AG09309 (cell line): ENCODE data around the gene APMAP.

ENCODE experiments used
- DNase-seq: peaks from one replicate; pipeline ENCODE4 v3.0.0-alpha.2; 2010; ENCODE audit warnings: low read depth
- H3K4me3 ChIP-seq: 2 replicates; pipeline ENCODE4 v1.5.1; 2011; ENCODE audit warnings: mild to moderate bottlenecking, low read depth, low read length, moderate library complexity; ENCODE audit not compliant: control insufficient read depth
- TF ChIP-seq, protein P1 (sequence below): IDR thresholded peaks from 2 replicates; pipeline ENCODE4 v1.5.1; 2011; ENCODE audit warnings: mild to moderate bottlenecking, low read depth, low read length, inconsistent platforms; ENCODE audit not compliant: insufficient read depth, control insufficient read depth; ENCODE audit errors: missing control alignments

APMAP gene

DNA sequence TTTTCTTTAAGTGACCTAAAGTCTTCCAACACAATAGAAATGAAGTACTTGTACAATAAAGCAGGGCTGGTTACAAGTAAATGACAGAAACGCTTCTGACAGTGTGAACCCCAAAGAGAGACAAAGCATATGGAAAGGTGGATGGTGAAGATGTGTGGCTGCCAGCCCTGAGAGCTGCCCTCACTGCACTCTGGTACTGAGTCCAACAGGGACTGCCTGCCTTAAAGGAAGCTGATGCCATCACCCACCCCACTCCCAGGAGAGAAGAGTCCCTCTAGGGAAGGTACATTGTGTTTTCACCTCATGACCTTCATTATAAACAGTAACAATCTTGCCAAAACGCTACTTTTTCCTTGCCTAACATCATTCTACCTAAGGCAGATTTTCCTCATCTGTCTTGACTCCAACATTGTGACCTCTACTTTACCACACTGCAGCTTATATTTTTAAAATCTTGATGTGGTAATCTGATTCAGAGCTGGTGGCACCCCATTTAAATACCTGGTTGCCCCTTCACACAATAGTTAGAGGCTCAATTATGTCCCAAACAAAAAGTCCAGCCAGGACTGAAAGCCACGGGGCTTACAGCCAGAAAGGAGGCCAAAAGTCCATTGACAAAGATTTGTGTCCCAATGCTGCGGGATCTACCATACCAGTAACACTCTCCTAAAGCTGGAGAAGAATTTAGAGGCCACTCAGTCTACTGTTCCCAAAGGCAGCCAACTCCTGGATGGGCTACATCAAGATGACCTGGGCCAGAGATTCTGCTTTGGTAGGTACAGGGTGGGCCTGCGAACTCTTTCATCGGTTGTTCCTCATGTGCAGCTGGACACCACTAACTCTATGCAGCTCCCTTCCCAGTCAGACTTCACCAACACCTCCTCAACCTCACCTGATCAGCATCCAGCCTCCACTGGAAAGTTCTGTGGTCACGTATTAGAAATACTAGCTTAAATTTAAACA is 4.4 kb downstream of the APMAP start:
- TF ChIP-seq, protein P1, sequence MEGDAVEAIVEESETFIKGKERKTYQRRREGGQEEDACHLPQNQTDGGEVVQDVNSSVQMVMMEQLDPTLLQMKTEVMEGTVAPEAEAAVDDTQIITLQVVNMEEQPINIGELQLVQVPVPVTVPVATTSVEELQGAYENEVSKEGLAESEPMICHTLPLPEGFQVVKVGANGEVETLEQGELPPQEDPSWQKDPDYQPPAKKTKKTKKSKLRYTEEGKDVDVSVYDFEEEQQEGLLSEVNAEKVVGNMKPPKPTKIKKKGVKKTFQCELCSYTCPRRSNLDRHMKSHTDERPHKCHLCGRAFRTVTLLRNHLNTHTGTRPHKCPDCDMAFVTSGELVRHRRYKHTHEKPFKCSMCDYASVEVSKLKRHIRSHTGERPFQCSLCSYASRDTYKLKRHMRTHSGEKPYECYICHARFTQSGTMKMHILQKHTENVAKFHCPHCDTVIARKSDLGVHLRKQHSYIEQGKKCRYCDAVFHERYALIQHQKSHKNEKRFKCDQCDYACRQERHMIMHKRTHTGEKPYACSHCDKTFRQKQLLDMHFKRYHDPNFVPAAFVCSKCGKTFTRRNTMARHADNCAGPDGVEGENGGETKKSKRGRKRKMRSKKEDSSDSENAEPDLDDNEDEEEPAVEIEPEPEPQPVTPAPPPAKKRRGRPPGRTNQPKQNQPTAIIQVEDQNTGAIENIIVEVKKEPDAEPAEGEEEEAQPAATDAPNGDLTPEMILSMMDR, result no peak
- DNase-seq, result no peak
- H3K4me3 ChIP-seq, result no peak overlapping the region

DNA sequence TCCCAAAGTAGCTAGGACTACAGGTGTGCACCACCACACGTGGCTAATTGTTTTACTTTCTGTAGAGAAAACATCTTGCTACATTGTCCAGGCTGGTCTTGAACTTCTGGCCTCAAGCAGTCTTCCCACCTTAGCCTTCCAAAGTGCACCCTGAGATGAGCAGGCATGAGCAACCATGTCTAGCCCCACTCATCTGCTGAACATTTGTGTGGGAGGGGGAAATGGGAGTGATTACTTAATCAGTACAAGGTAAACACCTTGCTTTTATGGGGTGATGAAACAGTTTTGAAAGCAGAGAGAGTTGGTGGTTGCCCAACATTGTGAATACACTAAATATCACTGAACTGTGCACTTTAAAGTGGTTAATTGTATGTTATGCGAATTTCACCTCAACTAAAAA is 5.3 kb downstream of the APMAP start:
- no peak overlapping the region for H3K4me3 ChIP-seq
- no peak for DNase-seq

DNA sequence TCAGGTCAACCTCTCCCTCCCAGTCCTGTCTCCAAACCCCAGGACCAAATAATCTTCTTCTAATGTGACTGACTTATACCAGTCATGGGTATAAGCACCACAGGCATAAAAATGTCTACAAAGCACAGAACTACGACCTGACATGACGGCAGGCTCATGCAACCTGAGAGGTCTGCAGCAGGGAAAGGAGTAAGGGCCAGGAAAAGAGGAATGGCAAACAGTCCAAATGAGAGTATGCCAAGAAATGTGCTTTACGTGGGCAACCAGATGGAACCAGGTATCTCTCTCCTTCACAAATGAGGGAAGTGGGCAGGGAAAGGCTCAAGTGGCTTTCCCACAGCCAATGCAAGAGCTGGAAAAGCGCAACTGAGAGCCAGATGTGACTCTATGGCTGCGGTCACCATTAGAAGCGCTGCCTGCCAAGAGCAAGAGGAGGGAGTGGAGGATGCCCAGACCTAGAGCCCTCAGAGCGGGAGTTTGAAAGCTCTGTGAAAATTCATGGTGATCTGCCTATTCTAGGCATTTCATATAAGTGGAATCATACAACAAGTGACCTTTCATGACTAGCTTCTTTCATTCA is 6.0 kb downstream of the APMAP start:
- no peak overlapping the region for H3K4me3 ChIP-seq
- TF ChIP-seq, protein P1, result no peak
- DNase-seq, result no peak

More for the DNA sequence above, 5.3 kb downstream of the APMAP start:
- TF ChIP-seq, protein P1, result no peak

DNA sequence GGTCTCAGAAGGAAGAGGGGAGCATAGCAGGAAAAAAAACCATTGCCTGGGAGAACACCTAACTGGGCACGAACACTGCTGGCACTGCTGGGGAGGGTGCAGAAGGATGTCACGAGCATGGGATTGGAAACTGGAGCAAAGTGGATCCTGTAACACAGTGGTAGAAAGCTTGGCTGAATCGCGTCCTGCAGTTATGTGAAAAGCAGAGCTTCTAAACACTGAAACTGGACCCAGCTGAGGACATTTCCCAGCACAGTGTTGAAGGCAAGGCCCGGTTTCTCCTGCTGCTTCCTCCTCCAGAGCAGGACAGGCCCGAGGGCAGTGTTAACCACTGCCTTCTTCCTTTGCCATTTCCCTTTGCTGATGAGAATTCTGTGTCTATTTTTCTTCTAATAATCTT is 6.7 kb downstream of the APMAP start:
- no peak overlapping the region for H3K4me3 ChIP-seq
- DNase-seq, result no peak
- TF ChIP-seq, protein P1, result no peak

DNA sequence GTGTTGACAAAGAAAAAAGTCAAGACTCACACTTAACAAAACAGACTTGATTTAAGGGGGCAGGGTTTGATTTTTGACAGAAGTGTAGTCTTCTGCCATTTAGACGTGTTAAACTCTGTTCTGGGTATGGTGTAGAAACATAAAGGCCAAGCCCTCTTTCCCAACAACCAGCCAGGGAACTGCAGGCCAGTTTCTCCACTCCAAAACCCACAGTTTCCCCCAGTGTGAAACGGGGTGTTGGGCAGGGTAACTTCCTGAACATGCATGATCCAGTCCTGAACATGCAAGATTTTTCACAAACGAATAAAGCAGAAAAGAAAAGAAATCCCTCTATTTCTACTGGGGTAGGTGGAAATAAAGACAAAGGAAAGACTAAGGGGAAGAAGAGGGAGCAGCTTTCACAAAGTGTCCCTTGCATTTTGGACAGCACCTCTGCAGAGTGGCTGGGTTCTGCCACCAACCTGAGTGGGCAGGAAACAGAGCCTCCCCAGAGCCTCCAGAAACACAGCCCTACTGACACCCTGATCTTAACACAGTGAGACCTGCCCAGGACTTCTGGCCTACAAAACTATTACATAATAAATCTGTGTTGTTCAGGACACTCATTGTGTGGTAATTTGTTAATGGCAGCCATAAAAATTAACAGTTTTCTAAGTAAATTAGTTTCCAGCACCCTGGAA is 7.5 kb downstream of the APMAP start:
- TF ChIP-seq, protein P1, result no peak
- H3K4me3 ChIP-seq, result no peak overlapping the region
- no peak for DNase-seq

DNA sequence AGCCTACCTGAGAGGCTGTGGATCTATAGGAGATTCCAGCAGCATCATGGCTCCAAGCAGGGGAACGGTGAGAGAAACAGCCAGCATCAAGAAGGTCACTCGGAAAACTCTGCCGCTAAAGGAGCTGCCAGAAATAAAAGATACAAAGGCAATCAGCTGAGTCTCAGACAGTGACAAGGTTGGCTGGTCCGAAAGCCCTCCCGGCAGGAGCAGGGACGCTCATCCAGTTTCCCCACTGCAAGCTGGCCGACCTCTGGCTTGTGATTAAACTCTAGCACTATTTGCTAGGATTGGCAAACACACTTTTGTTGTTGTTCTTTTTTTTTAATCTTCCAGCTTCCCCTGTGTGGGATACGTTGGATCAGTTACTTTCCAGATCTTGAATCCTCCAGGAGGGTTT is 8.7 kb downstream of the APMAP start:
- H3K4me3 ChIP-seq, result no peak overlapping the region
- TF ChIP-seq, protein P1, result no peak
- no peak for DNase-seq
